B cell (primary cell): Measurements from ENCODE around the gene FRMPD4. TPM values are rescaled to one million over a fixed set of nuclear protein-coding genes. Genes with fewer than 3 reads are reported as not detected.

Experiments
- ATAC-seq: fragments of 200-7000 bp; cut with Tn5 transposase; one replicate; pipeline ENCODE4 v1.10.0; 2021; ENCODE audit warnings: low read depth, mild to moderate bottlenecking, moderate number of reproducible peaks, moderate library complexity
- CTCF ChIA-PET: fragments of 350-600 bp; sonication (Branson Sonifier 250); formaldehyde crosslinking; loops from one replicate; lab custom pipeline; 2021; ENCODE audit warnings: antibody characterized with exemption, inconsistent platforms; lab: Charles Lee
- POLR2A ChIA-PET: fragments of 350-600 bp; sonication (Branson Sonifier 250); formaldehyde crosslinking; loops from one replicate; lab custom pipeline; 2021; ENCODE audit warnings: antibody characterized with exemption; lab: Charles Lee
- DNase-seq: peaks from one replicate; pipeline ENCODE4 v3.0.0; 2013
- H2AFZ ChIP-seq: 2 replicates; pipeline ENCODE4 v1.6.1; 2012; ENCODE audit warnings: mild to moderate bottlenecking, low read depth, low read length; ENCODE audit not compliant: insufficient read depth, poor library complexity, severe bottlenecking
- H3K27ac ChIP-seq, 2 donors: 1 replicate in 1 of 2; 2 replicates in 1 of 2; pipeline ENCODE4 v1.5.1; 2012 to 2013; ENCODE audit warnings: low read length in 2 of 2, mild to moderate bottlenecking in 2 of 2, moderate library complexity in 1 of 2
- H3K27me3 ChIP-seq, 4 experiments: fragments of 200-600 bp in 1 of 4; sonication (generic) in 1 of 4; replicated peaks in 1 of 4; 1 replicate in 2 of 4; 2 replicates in 2 of 4; pipeline versions ENCODE4 v1.6.1 to v1.7.0; 2013 to 2016; ENCODE audit warnings: low read length in 3 of 4, mild to moderate bottlenecking in 2 of 4, mixed read lengths in 1 of 4, moderate library complexity in 1 of 4; ENCODE audit not compliant: insufficient read depth in 4 of 4, control insufficient read depth in 3 of 4; ENCODE audit errors: control extremely low read depth in 1 of 4
- H3K36me3 ChIP-seq, 2 experiments: replicated peaks in 1 of 2; 1 replicate in 1 of 2; 2 replicates in 1 of 2; pipeline versions ENCODE4 v1.6.1 to v1.7.1; 2013; ENCODE audit warnings: low read length in 1 of 2; ENCODE audit not compliant: insufficient read depth in 2 of 2, control insufficient read depth in 1 of 2; ENCODE audit errors: control extremely low read depth in 1 of 2, extremely low read depth in 1 of 2
- H3K4me1 ChIP-seq, 2 donors: fragments of 200-600 bp in 1 of 2; sonication (generic) in 1 of 2; 1 replicate in 1 of 2; 2 replicates in 1 of 2; pipeline versions ENCODE4 v1.5.1 to v1.6.1; 2013 to 2017; ENCODE audit warnings: low read length in 2 of 2; ENCODE audit not compliant: control insufficient read depth in 2 of 2, insufficient read depth in 2 of 2
- H3K4me2 ChIP-seq: replicated peaks from 2 replicates; pipeline ENCODE3; 2012; ENCODE audit warnings: mild to moderate bottlenecking, low read depth, low read length; ENCODE audit not compliant: poor library complexity, severe bottlenecking
- H3K4me3 ChIP-seq, 5 experiments: fragments of 200-600 bp in 1 of 5; sonication (generic) in 1 of 5; 1 replicate in 3 of 5; 2 replicates in 2 of 5; pipeline versions ENCODE4 v1.5.1 to v1.7.0; 2011 to 2016; ENCODE audit warnings: low read length in 4 of 5, mild to moderate bottlenecking in 4 of 5, low read depth in 2 of 5, control low read depth in 1 of 5, moderate library complexity in 1 of 5; ENCODE audit not compliant: insufficient read depth in 1 of 5; ENCODE audit errors: control extremely low read depth in 1 of 5, extremely low read depth in 1 of 5
- H3K79me2 ChIP-seq: fragments of 200-600 bp; sonication (generic); one replicate; pipeline ENCODE4 v1.6.0; 2016; ENCODE audit warnings: low read length; ENCODE audit not compliant: control insufficient read depth, insufficient read depth
- H3K9ac ChIP-seq: fragments of 200-600 bp; sonication (generic); 2 replicates; pipeline ENCODE4 v1.6.1; 2017; ENCODE audit warnings: mild to moderate bottlenecking, low read length, moderate library complexity
- H3K9me3 ChIP-seq, 3 donors: one replicate each; pipeline versions ENCODE4 v1.6.1 to v1.7.1; 2013; ENCODE audit warnings: low read length in 2 of 3; ENCODE audit not compliant: control insufficient read depth in 2 of 3, insufficient read depth in 1 of 3; ENCODE audit errors: control extremely low read depth in 1 of 3
- H4K20me1 ChIP-seq: 2 replicates; pipeline ENCODE4 v1.6.0; 2012; ENCODE audit warnings: mild to moderate bottlenecking, low read length; ENCODE audit not compliant: insufficient read depth, control insufficient read depth, poor library complexity, severe bottlenecking
- H3K27ac Mint-ChIP-seq: one replicate; pipeline ENCODE4 v1.8.0; 2021; ENCODE audit warnings: mixed read lengths
- H3K27me3 Mint-ChIP-seq: one replicate; pipeline ENCODE4 v1.8.0; 2021; ENCODE audit warnings: mixed read lengths
- H3K4me1 Mint-ChIP-seq: one replicate; pipeline ENCODE4 v1.8.0; 2021; ENCODE audit warnings: mixed read lengths
- H3K4me3 Mint-ChIP-seq: one replicate; pipeline ENCODE4 v1.8.0; 2021; ENCODE audit warnings: mixed read lengths
- H3K9me3 Mint-ChIP-seq: one replicate; pipeline ENCODE4 v1.8.0; 2022; ENCODE audit warnings: mixed read lengths; ENCODE audit not compliant: insufficient read depth
- EZH2 ChIP-seq: IDR thresholded peaks from 2 replicates; pipeline ENCODE4 v1.6.1; 2012; ENCODE audit warnings: borderline replicate concordance, low read depth, mild to moderate bottlenecking, moderate library complexity, low read length; ENCODE audit not compliant: insufficient read depth, poor library complexity, severe bottlenecking
- WGBS: methylation state at CpG from one replicate; pipeline ENCODE4 v1.1.5; 2013; ENCODE audit warnings: missing lambda C conversion rate; ENCODE audit not compliant: insufficient coverage; 5-methylcytosine and 5-hydroxymethylcytosine counted together
- intact Hi-C: fragments of 100-400 bp; cut with micrococcal nuclease; formaldehyde crosslinking; loops from one replicate; pipeline ENCODE4 v1.10.0; 2022
- polyA plus RNA-seq: library from polyadenylated mRNA; depleted of rRNA; stranded (reverse); fragments of >200 nt; gene quantifications from 2 replicates; pipeline ENCODE4 v1.2.3, GENCODE V29; 2012
- total RNA-seq, 2 donors: library from RNA; stranded (reverse); fragments of 120-200 nt in 1 of 2; gene quantifications; 1 replicate in 1 of 2; 2 replicates in 1 of 2; pipeline versions ENCODE4 v1.2.3 to v1.2.4, GENCODE V29; 2013 to 2022
- TF ChIP-seq, protein P1 (sequence below): fragments of 200-600 bp; IDR thresholded peaks from one replicate; pipeline ENCODE4 v1.8.0; 2022; ENCODE audit warnings: antibody characterized with exemption, mild to moderate bottlenecking

FRMPD4 gene
- total and polyA plus RNA-seq, 2 donors (not counting 1 experiment from before 2014, with no cell fraction given) = not detected

DNA sequence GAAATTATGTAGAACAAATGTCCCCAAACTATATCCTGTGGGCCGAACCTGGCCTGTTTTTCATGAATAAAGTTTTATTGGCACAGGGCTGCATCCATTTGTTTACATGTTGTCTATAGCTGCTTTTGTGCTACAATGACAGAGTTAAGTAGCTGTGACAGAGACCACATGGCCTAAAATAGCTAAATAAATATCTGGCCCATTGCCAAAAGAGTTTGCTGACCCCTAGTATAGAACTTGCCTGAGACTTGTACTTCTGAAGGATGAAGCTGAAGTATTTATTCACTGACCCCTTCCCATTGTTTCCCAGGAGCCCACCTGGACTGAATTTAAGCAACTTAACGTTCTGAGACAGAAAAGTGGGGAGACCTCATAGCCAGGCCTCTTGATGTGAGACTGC lies 325.6 kb downstream of the FRMPD4 start:
- TF ChIP-seq, protein P1, sequence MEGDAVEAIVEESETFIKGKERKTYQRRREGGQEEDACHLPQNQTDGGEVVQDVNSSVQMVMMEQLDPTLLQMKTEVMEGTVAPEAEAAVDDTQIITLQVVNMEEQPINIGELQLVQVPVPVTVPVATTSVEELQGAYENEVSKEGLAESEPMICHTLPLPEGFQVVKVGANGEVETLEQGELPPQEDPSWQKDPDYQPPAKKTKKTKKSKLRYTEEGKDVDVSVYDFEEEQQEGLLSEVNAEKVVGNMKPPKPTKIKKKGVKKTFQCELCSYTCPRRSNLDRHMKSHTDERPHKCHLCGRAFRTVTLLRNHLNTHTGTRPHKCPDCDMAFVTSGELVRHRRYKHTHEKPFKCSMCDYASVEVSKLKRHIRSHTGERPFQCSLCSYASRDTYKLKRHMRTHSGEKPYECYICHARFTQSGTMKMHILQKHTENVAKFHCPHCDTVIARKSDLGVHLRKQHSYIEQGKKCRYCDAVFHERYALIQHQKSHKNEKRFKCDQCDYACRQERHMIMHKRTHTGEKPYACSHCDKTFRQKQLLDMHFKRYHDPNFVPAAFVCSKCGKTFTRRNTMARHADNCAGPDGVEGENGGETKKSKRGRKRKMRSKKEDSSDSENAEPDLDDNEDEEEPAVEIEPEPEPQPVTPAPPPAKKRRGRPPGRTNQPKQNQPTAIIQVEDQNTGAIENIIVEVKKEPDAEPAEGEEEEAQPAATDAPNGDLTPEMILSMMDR = no peak
- TF ChIP-seq EZH2 = no peak
- no peak overlapping the region for H3K4me2 ChIP-seq
- DNase-seq = no peak
- no peaks in the 10 kb centered on the region for H3K4me1 Mint-ChIP-seq
- CTCF ChIA-PET = no interaction called here
- H3K4me1 ChIP-seq = no peaks in the 10 kb centered on the region
- POLR2A ChIA-PET = no interaction called here
- intact Hi-C loops = no loop called here
- H3K4me3 ChIP-seq = no peak overlapping the region
- no peak overlapping the region for H3K4me3 Mint-ChIP-seq
- H3K9me3 ChIP-seq = no peaks in the 10 kb centered on the region
- H3K27me3 Mint-ChIP-seq = peaks cover 12% of the 10 kb centered on the region
- H3K27ac ChIP-seq = no peak overlapping the region
- H3K9me3 Mint-ChIP-seq = no peaks in the 10 kb centered on the region
- H3K9ac ChIP-seq = no peak overlapping the region
- WGBS = no CpG with 5 or more reads among the region's 2 CpGs
- no peak overlapping the region for H2AFZ ChIP-seq
- H3K27ac Mint-ChIP-seq = no peak overlapping the region
- H4K20me1 ChIP-seq = no peaks in the 10 kb centered on the region
- no peaks in the 10 kb centered on the region for H3K79me2 ChIP-seq
- ATAC-seq = no peak
- H3K36me3 ChIP-seq = no peaks in the 10 kb centered on the region
- H3K27me3 ChIP-seq = no peaks in the 10 kb centered on the region

GRCh38 chrX:12467321-12467720 lies 329.0 kb downstream of the FRMPD4 start:
- no peak overlapping the region for H3K27ac ChIP-seq
- H3K4me1 Mint-ChIP-seq = no peaks in the 10 kb centered on the region
- TF ChIP-seq, protein P1 = no peak
- TF ChIP-seq EZH2 = no peak
- ChIA-PET POLR2A (no interaction called here), CTCF (no interaction called here)
- DNase-seq (no peak), ATAC-seq (no peak)
- no peaks in the 10 kb centered on the region for H3K4me1 ChIP-seq
- WGBS = 80% methylated on average over 1 of the region's 1 CpG
- H3K4me3 ChIP-seq = no peak overlapping the region
- H3K4me2 ChIP-seq = no peak overlapping the region
- H3K36me3 ChIP-seq = no peaks in the 10 kb centered on the region
- no peak overlapping the region for H2AFZ ChIP-seq
- H3K79me2 ChIP-seq = no peaks in the 10 kb centered on the region
- H4K20me1 ChIP-seq = no peaks in the 10 kb centered on the region
- peaks cover 0 to 3% (median 1%) of the 10 kb centered on the region in 4 experiments for H3K27me3 ChIP-seq
- H3K4me3 Mint-ChIP-seq = no peak overlapping the region
- no peaks in the 10 kb centered on the region for H3K9me3 ChIP-seq
- peaks cover 17% of the 10 kb centered on the region for H3K27me3 Mint-ChIP-seq
- no peak overlapping the region for H3K9ac ChIP-seq
- intact Hi-C loops = no loop called here
- no peak overlapping the region for H3K27ac Mint-ChIP-seq
- H3K9me3 Mint-ChIP-seq = no peaks in the 10 kb centered on the region
